ENCODE measurements around the gene LYZL6. TPM values are rescaled to one million over a fixed set of nuclear protein-coding genes. Genes with fewer than 3 reads are reported as not detected.

The LYZL6 gene
- total RNA-seq, 1 donor from 2014 or later = not detected

DNA sequence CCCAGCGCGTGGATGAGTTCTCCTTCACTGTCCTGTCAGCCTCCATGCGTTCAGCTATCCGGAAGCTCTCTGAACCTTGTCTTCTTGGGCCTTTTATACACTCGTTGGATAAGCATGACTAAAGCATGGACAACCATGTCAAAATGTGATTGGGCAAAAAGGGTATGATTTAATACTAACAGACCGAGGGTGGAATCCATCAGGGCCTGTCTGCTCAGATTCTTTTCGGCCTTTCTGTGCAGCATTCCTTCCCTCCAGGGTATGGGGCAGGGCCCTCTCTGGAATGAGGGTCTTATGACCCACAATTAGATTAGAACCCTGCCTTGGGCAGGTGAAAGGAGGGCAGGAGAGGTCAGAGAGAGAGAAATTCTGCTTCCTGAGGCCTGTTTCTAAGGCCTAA is 49.3 kb downstream of the LYZL6 start:
- TF ChIP-seq, protein P1, sequence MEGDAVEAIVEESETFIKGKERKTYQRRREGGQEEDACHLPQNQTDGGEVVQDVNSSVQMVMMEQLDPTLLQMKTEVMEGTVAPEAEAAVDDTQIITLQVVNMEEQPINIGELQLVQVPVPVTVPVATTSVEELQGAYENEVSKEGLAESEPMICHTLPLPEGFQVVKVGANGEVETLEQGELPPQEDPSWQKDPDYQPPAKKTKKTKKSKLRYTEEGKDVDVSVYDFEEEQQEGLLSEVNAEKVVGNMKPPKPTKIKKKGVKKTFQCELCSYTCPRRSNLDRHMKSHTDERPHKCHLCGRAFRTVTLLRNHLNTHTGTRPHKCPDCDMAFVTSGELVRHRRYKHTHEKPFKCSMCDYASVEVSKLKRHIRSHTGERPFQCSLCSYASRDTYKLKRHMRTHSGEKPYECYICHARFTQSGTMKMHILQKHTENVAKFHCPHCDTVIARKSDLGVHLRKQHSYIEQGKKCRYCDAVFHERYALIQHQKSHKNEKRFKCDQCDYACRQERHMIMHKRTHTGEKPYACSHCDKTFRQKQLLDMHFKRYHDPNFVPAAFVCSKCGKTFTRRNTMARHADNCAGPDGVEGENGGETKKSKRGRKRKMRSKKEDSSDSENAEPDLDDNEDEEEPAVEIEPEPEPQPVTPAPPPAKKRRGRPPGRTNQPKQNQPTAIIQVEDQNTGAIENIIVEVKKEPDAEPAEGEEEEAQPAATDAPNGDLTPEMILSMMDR (conservative IDR thresholded peaks at IDR 0.05; ENCODE audit: low read depth, low read length) = no peak
- no peak overlapping the region for H3K4me3 ChIP-seq (ENCODE audit: low read depth, low read length)
- DNase-seq (ENCODE audit: low read depth) = no peak

- TF ChIP-seq, protein P1 (conservative IDR thresholded peaks at IDR 0.05; ENCODE audit: low read depth, low read length) = no peak
- DNase-seq (ENCODE audit: low read depth) = no peak
- H3K4me3 ChIP-seq (ENCODE audit: low read depth, low read length) = no peak overlapping the region
Measured at GRCh38 chr17:35893751-35894150, 49.8 kb downstream of the LYZL6 start.

- DNase-seq (ENCODE audit: low read depth) = no peak
- TF ChIP-seq, protein P1 (conservative IDR thresholded peaks at IDR 0.05; ENCODE audit: low read depth, low read length) = no peak
- no peak overlapping the region for H3K4me3 ChIP-seq (ENCODE audit: low read depth, low read length)
Measured at GRCh38 chr17:35892091-35893035, 51.1 kb downstream of the LYZL6 start.

DNA sequence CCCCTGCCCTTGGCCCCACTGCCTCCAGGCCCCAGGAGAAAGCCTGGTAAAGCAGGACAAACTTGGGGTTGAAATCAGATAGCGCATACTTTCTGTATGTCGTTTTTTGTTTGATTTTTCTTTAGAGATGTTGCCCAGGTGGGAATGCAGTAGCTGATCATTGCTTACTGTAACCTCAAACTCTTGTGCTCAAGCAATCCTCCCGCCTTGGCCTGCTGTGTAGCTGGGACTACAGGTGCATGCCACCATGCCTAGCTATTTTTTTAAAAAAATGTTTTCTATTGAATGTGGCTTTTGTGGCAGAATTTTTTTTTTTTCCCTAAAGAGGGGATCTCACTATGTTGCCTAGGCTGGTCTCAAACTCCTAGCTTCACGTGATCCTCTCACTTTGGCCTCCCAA is 52.2 kb downstream of the LYZL6 start:
- DNase-seq (ENCODE audit: low read depth) = no peak
- no peak overlapping the region for H3K4me3 ChIP-seq (ENCODE audit: low read depth, low read length)
- TF ChIP-seq, protein P1 (conservative IDR thresholded peaks at IDR 0.05; ENCODE audit: low read depth, low read length) = no peak

GRCh38 chr17:35890774-35891155 is 52.7 kb downstream of the LYZL6 start:
- H3K4me3 ChIP-seq (ENCODE audit: low read depth, low read length) = no peak overlapping the region
- TF ChIP-seq, protein P1 (conservative IDR thresholded peaks at IDR 0.05; ENCODE audit: low read depth, low read length) = no peak
- no peak for DNase-seq (ENCODE audit: low read depth)

- no peak for DNase-seq (ENCODE audit: low read depth)
- TF ChIP-seq, protein P1 (conservative IDR thresholded peaks at IDR 0.05; ENCODE audit: low read depth, low read length) = no peak
- H3K4me3 ChIP-seq (ENCODE audit: low read depth, low read length) = no peak overlapping the region
Measured at GRCh38 chr17:35889818-35890773, 53.4 kb downstream of the LYZL6 start.

All from epithelial cell of proximal tubule (primary cell).